IMR-90 (cell line): ENCODE results near the gene CUL7. TPM values are rescaled to one million over a fixed set of nuclear protein-coding genes. Genes with fewer than 3 reads are reported as not detected.

Experiments
- ATAC-seq: fragments of 200-7000 bp; cut with Tn5 transposase; 2 replicates; pipeline ENCODE4 v1.9.1; 2020; ENCODE audit warnings: low read depth, mild to moderate bottlenecking, moderate library complexity
- BruUV-seq: library from RNA; stranded (reverse); fragments of 400-500 nt; replicated peaks from 2 replicates; lab custom pipeline; 2021; lab: Mats Ljungman, UMichigan
- CTCF ChIA-PET: fragments of 300-600 bp; formaldehyde crosslinking; extraction: SDS; loops from one replicate; lab custom pipeline; 2021; ENCODE audit warnings: antibody characterized with exemption; lab: Yijun Ruan, JAX
- POLR2A ChIA-PET: fragments of 300-600 bp; sonication (Branson Sonifier 250); formaldehyde crosslinking; loops from one replicate; lab custom pipeline; 2022; ENCODE audit warnings: antibody characterized with exemption; ENCODE audit not compliant: unreplicated experiment; lab: Charles Lee
- DNase-seq: peaks from one replicate; pipeline ENCODE4 v3.0.0; 2013
- H2AFZ ChIP-seq: replicated peaks from 2 replicates; pipeline ENCODE3; 2013; ENCODE audit warnings: low read length, mild to moderate bottlenecking; ENCODE audit not compliant: poor library complexity
- H2AK5ac ChIP-seq: 2 replicates; pipeline ENCODE4 v1.6.1; 2013; ENCODE audit warnings: low read depth, low read length, inconsistent platforms
- H2AK9ac ChIP-seq: replicated peaks from 2 replicates; pipeline ENCODE3; 2013; ENCODE audit warnings: mild to moderate bottlenecking, low read depth, low read length, moderate library complexity; ENCODE audit not compliant: poor library complexity
- H2BK120ac ChIP-seq: 2 replicates; pipeline ENCODE4 v1.6.1; 2013; ENCODE audit warnings: low read depth, low read length, inconsistent platforms
- H2BK15ac ChIP-seq: 3 replicates; pipeline ENCODE4 v1.6.1; 2013; ENCODE audit warnings: low read depth, low read length, inconsistent platforms
- H2BK20ac ChIP-seq: 2 replicates; pipeline ENCODE4 v1.6.1; 2013; ENCODE audit warnings: low read depth, mild to moderate bottlenecking, inconsistent platforms, low read length, moderate library complexity
- H2BK5ac ChIP-seq: 2 replicates; pipeline ENCODE4 v1.6.1; 2013; ENCODE audit warnings: mild to moderate bottlenecking, low read depth, low read length, inconsistent platforms; ENCODE audit not compliant: poor library complexity, severe bottlenecking
- H3K14ac ChIP-seq: replicated peaks from 2 replicates; pipeline ENCODE4 v1.6.1; 2013; ENCODE audit warnings: low read depth, low read length, inconsistent platforms
- H3K18ac ChIP-seq: 2 replicates; pipeline ENCODE4 v1.6.1; 2013; ENCODE audit warnings: low read depth, low read length, control low read depth
- H3K23ac ChIP-seq: 2 replicates; pipeline ENCODE4 v1.6.1; 2013; ENCODE audit warnings: low read depth, low read length, inconsistent platforms
- H3K27ac ChIP-seq: 2 replicates; pipeline ENCODE4 v1.5.1; 2013; ENCODE audit warnings: mild to moderate bottlenecking, control low read depth, low read length; ENCODE audit not compliant: insufficient read depth
- H3K27me3 ChIP-seq: 2 replicates; pipeline ENCODE4 v1.6.1; 2013; ENCODE audit warnings: low read length; ENCODE audit not compliant: control insufficient read depth, insufficient read depth
- H3K36me3 ChIP-seq: 2 replicates; pipeline ENCODE4 v1.6.1; 2013; ENCODE audit warnings: low read length, mixed read lengths; ENCODE audit not compliant: control insufficient read depth, insufficient read depth
- H3K4ac ChIP-seq: 2 replicates; pipeline ENCODE4 v1.6.1; 2013; ENCODE audit warnings: low read depth, low read length, inconsistent platforms
- H3K4me1 ChIP-seq: 2 replicates; pipeline ENCODE4 v1.6.1; 2013; ENCODE audit warnings: low read length, mixed read lengths; ENCODE audit not compliant: control insufficient read depth, insufficient read depth
- H3K4me2 ChIP-seq: 2 replicates; pipeline ENCODE4 v1.6.1; 2013; ENCODE audit warnings: low read depth, mild to moderate bottlenecking, control low read depth, low read length, moderate library complexity
- H3K4me3 ChIP-seq: 2 replicates; pipeline ENCODE4 v1.5.1; 2013; ENCODE audit warnings: low read depth, mild to moderate bottlenecking, control low read depth, low read length, moderate library complexity; ENCODE audit not compliant: insufficient read depth
- H3K56ac ChIP-seq: 2 replicates; pipeline ENCODE4 v1.6.1; 2013; ENCODE audit warnings: low read length, inconsistent platforms; ENCODE audit not compliant: insufficient read depth; ENCODE audit errors: extremely low read depth
- H3K79me1 ChIP-seq, 2 experiments: 2 replicates each; pipeline ENCODE4 v1.6.1; 2013; ENCODE audit warnings: low read length in 2 of 2, inconsistent platforms in 1 of 2, low read depth in 1 of 2
- H3K9ac ChIP-seq: 2 replicates; pipeline ENCODE4 v1.6.1; 2013; ENCODE audit warnings: low read depth, low read length, control low read depth
- H3K9me1 ChIP-seq: 2 replicates; pipeline ENCODE4 v1.6.1; 2013; ENCODE audit warnings: low read length, inconsistent platforms; ENCODE audit not compliant: insufficient read depth
- H3K9me3 ChIP-seq: 2 replicates; pipeline ENCODE4 v1.6.1; 2013; ENCODE audit warnings: low read length; ENCODE audit not compliant: control insufficient read depth, insufficient read depth
- H4K20me1 ChIP-seq: 2 replicates; pipeline ENCODE4 v1.6.1; 2013; ENCODE audit warnings: low read length, inconsistent platforms; ENCODE audit not compliant: insufficient read depth
- H4K5ac ChIP-seq: 2 replicates; pipeline ENCODE4 v1.6.1; 2013; ENCODE audit warnings: mild to moderate bottlenecking, low read depth, low read length, control low read depth
- H4K8ac ChIP-seq, 2 experiments: 2 replicates each; pipeline ENCODE4 v1.6.1; 2013; ENCODE audit warnings: low read depth in 2 of 2, low read length in 2 of 2, control low read depth in 1 of 2, inconsistent platforms in 1 of 2
- H4K91ac ChIP-seq: 2 replicates; pipeline ENCODE4 v1.6.1; 2013; ENCODE audit warnings: low read depth, low read length, inconsistent platforms; ENCODE audit not compliant: insufficient read depth
- BHLHE40 ChIP-seq: fragments of 150-350 bp; IDR thresholded peaks from 2 replicates; pipeline ENCODE4 v1.6.1; 2016; ENCODE audit warnings: mild to moderate bottlenecking, low read depth, low read length
- CEBPB ChIP-seq: IDR thresholded peaks from 2 replicates; pipeline ENCODE4 v1.6.1; 2012; ENCODE audit warnings: low read depth, low read length, improper control_type of control experiment
- CHD1 ChIP-seq: IDR thresholded peaks from 2 replicates; pipeline ENCODE4 v1.6.1; 2012; ENCODE audit warnings: low read depth, low read length, improper control_type of control experiment
- FOS ChIP-seq: fragments of 150-350 bp; IDR thresholded peaks from 2 replicates; pipeline ENCODE4 v1.6.1; 2016; ENCODE audit warnings: low read depth, low read length
- MAZ ChIP-seq: IDR thresholded peaks from 2 replicates; pipeline ENCODE4 v1.6.1; 2012; ENCODE audit warnings: low read depth, mild to moderate bottlenecking, low read length, improper control_type of control experiment, moderate library complexity, borderline replicate concordance
- MXI1 ChIP-seq: IDR thresholded peaks from 2 replicates; pipeline ENCODE4 v1.6.1; 2012; ENCODE audit warnings: low read depth, mild to moderate bottlenecking, low read length, moderate library complexity, borderline replicate concordance
- POLR2A ChIP-seq: IDR thresholded peaks from 2 replicates; pipeline ENCODE4 v1.6.1; 2012; ENCODE audit warnings: mild to moderate bottlenecking, low read depth, low read length
- RAD21 ChIP-seq: IDR thresholded peaks from 2 replicates; pipeline ENCODE4 v1.6.1; 2012; ENCODE audit warnings: low read length, improper control_type of control experiment
- RCOR1 ChIP-seq: IDR thresholded peaks from 2 replicates; pipeline ENCODE4 v1.6.1; 2012; ENCODE audit warnings: mild to moderate bottlenecking, low read length, improper control_type of control experiment; ENCODE audit not compliant: insufficient replicate concordance
- RFX5 ChIP-seq: IDR thresholded peaks from 2 replicates; pipeline ENCODE4 v1.8.0; 2012; ENCODE audit warnings: low read depth, mild to moderate bottlenecking, low read length, moderate library complexity
- SMC3 ChIP-seq: fragments of 150-350 bp; IDR thresholded peaks from 2 replicates; pipeline ENCODE4 v1.6.1; 2016; ENCODE audit warnings: low read depth, mild to moderate bottlenecking, antibody characterized with exemption, low read length, moderate library complexity
- WGBS, 2 experiments: methylation state at CpG; one replicate each; pipeline versions ENCODE4 v1.1.5 to v1.1.7; 2013; ENCODE audit warnings: missing lambda C conversion rate in 2 of 2; ENCODE audit not compliant: insufficient read length in 1 of 2; ENCODE audit errors: extremely low coverage in 2 of 2; 5-methylcytosine and 5-hydroxymethylcytosine counted together
- dilution Hi-C: fragments of 300-500 bp; cut with HindIII; formaldehyde crosslinking; loops from one replicate; pipeline ENCODE4 v1.14.3; 2018; ENCODE audit warnings: low sequenced_read_pairs; ENCODE audit not compliant: unreplicated experiment
- in situ Hi-C: fragments of 300-500 bp; cut with MboI; formaldehyde crosslinking; loops from 3 replicates; pipeline ENCODE4 v1.14.3; 2019; ENCODE audit warnings: low sequenced_read_pairs, inconsistent platforms, mixed read lengths
- intact Hi-C: fragments of 100-400 bp; cut with micrococcal nuclease; formaldehyde crosslinking; loops from 2 replicates; pipeline ENCODE4 v1.10.0; 2022
- polyA plus RNA-seq, 3 experiments: library from polyadenylated mRNA; depleted of rRNA; stranded (reverse); fragments of >200 nt; gene quantifications; 2 replicates each; pipeline ENCODE4 v1.2.3, GENCODE V29; 2012; ENCODE audit warnings: low replicate concordance in 1 of 3
- total RNA-seq: library from RNA; depleted of rRNA; stranded (reverse); fragments of >200 nt; gene quantifications from 2 replicates; pipeline ENCODE4 v1.2.3, GENCODE V29; 2012
- TF ChIP-seq, protein P1 (sequence below): conservative IDR thresholded peaks from 2 replicates; pipeline ENCODE4 v1.5.1; 2012; ENCODE audit warnings: mild to moderate bottlenecking, low read depth, low read length, improper control_type of control experiment
- TF ChIP-seq, protein P2 (sequence below): fragments of 150-350 bp; IDR thresholded peaks from 2 replicates; pipeline ENCODE4 v1.6.1; 2017; ENCODE audit warnings: mild to moderate bottlenecking, antibody characterized with exemption, low read length, low read depth

CUL7 gene
- total and polyA plus RNA-seq, 2 of the 4 experiments (the other 2 are of a cell fraction): 38.0 to 39.3 TPM

DNA sequence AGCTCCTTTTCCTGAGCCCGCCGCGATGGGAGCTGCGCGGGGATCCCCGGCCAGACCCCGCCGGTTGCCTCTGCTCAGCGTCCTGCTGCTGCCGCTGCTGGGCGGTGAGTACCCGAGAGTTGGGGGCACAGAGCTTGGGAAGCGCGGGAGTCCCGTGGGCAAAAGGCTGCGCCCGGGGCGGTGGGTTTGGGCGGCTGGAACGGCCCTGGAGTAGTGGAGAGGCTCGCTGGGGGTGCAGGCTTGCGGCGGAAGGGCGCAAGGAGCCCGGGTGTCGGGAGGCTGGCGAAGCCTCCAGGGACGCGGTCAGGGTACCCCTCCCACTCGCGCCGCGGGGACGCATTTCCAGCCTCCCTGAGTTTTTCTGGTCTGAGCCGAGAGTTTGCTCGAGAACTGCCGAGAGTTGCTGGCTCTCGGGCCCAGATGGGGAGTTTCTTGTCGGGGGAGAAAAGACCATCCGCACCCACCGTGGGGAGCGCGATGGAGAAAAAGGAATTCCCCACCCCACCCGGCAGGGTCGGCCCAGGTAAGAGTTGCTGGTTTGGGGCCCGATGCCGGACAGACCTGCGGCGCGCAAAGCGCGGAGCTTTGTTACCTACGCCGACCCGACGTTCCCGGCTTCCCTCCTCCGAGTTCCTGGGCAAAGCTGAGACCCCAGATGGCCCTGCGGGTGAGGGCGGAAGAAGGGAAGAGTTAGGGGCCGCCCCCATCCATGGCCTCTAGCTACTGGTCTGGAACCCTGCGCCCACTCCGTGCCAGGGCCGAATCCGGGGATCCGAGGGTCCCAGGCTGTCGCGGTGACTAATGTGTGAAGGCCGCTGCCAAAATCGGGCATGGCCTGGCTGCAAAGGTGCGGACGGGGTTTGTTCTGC lies 23.0 kb upstream of the CUL7 start:
- Histone ChIP-seq H2AK5ac (peak overlapping the region; percentile 68), H3K56ac (peak overlapping the region; percentile 78; the same call in 1 of the 2 replicates), H2BK120ac (peak overlapping the region; percentile 76), H3K36me3 (peaks cover 5% of the 10 kb centered on the region; the same call in 1 of the 2 replicates), H3K23ac (peak overlapping the region; percentile 93), H2BK15ac (peak overlapping the region; percentile 47; the same call in 1 of the 3 replicates), H3K9ac (peak overlapping the region; percentile 92), H3K4me3 (peak overlapping the region; percentile 76), H3K4ac (peak overlapping the region; percentile 86), H3K79me1 (peaks cover 11 to 56% of the 10 kb centered on the region in 2 experiments), H3K9me1 (peaks cover 18% of the 10 kb centered on the region), H4K5ac (peak overlapping the region; percentile 5; the same call in 1 of the 2 replicates), H2BK20ac (peak overlapping the region; percentile 59), H3K27me3 (no peaks in the 10 kb centered on the region), H3K9me3 (no peaks in the 10 kb centered on the region), H4K20me1 (peaks cover 24% of the 10 kb centered on the region), H3K4me1 (peaks cover 26% of the 10 kb centered on the region), H3K27ac (peak overlapping the region; percentile 77), H2AK9ac (peak overlapping the region; percentile 93), H3K18ac (peak overlapping the region; percentile 5; the same call in 1 of the 2 replicates), H2BK5ac (peak overlapping the region; percentile 84), H3K14ac (peak overlapping the region; percentile 97), H3K4me2 (peak overlapping the region; percentile 93), H4K8ac (peak overlapping the region; percentile 35 to 73; a peak in 3 of 4 replicates), H4K91ac (peak overlapping the region; percentile 75), H2AFZ (peak overlapping the region; percentile 93)
- WGBS, 2 experiments: 0% methylated on average over 17 of the region's 72 CpGs; no CpG with 5 or more reads in 1 of the 2 experiments
- intact Hi-C loops: loop anchor here (2.0 kb wide), 1 partner anchor 14 kb away; no protein-coding TSS in a partner anchor
- BruUV-seq: no TSS peak
- DNase-seq (peak; percentile 38), ATAC-seq (peak; percentile 6)
- ChIA-PET CTCF (interaction anchor here (1.5 kb wide), 1 partner anchor 67 kb away, joined by 7 read pairs; no protein-coding TSS in a partner anchor), POLR2A (interaction anchor here (0.6 to 0.7 kb wide), 2 partner anchors 23 to 109 kb away, joined by 3 read pairs; partner anchors contain the start of gene CUL7)
- in situ Hi-C loops: loop anchor here (5.0 kb wide), 1 partner anchor 51 kb away; no protein-coding TSS in a partner anchor
- dilution Hi-C loops: no loop called here
- TF ChIP-seq SMC3 (peak; percentile 3; the same call in 1 of the 2 replicates), POLR2A (peak; percentile 42; the same call in 1 of the 2 replicates), MAZ (0 out of 2 replicates have a peak, but pooled peaks have one; percentile 12), CEBPB (no peak), RFX5 (no peak), CHD1 (0 out of 2 replicates have a peak, but pooled peaks have one; percentile 46), MXI1 (no peak), BHLHE40 (no peak), FOS (no peak), RAD21 (no peak), RCOR1 (no peak)
- TF ChIP-seq, protein P1, sequence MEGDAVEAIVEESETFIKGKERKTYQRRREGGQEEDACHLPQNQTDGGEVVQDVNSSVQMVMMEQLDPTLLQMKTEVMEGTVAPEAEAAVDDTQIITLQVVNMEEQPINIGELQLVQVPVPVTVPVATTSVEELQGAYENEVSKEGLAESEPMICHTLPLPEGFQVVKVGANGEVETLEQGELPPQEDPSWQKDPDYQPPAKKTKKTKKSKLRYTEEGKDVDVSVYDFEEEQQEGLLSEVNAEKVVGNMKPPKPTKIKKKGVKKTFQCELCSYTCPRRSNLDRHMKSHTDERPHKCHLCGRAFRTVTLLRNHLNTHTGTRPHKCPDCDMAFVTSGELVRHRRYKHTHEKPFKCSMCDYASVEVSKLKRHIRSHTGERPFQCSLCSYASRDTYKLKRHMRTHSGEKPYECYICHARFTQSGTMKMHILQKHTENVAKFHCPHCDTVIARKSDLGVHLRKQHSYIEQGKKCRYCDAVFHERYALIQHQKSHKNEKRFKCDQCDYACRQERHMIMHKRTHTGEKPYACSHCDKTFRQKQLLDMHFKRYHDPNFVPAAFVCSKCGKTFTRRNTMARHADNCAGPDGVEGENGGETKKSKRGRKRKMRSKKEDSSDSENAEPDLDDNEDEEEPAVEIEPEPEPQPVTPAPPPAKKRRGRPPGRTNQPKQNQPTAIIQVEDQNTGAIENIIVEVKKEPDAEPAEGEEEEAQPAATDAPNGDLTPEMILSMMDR: no peak
- TF ChIP-seq, protein P2, sequence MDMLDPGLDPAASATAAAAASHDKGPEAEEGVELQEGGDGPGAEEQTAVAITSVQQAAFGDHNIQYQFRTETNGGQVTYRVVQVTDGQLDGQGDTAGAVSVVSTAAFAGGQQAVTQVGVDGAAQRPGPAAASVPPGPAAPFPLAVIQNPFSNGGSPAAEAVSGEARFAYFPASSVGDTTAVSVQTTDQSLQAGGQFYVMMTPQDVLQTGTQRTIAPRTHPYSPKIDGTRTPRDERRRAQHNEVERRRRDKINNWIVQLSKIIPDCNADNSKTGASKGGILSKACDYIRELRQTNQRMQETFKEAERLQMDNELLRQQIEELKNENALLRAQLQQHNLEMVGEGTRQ: no peak
